H7 (cell line): ENCODE data around the gene PROX2. TPM values are rescaled to one million over a fixed set of nuclear protein-coding genes. Genes with fewer than 3 reads are reported as not detected.
A peak's percentile ranks its signal among the peaks of the same experiment; 100 is the strongest.

ENCODE experiments used
- DNase-seq: peaks from one replicate; pipeline ENCODE4 v3.0.0; 2012
- H3K27me3 ChIP-seq: 2 replicates; pipeline ENCODE4 v1.6.0; 2011; ENCODE audit warnings: mild to moderate bottlenecking, low read length; ENCODE audit not compliant: control insufficient read depth, insufficient read depth
- H3K36me3 ChIP-seq: replicated peaks from 2 replicates; pipeline ENCODE4 v1.5.1; 2011; ENCODE audit warnings: low read length; ENCODE audit not compliant: control insufficient read depth, insufficient read depth
- H3K4me3 ChIP-seq: 2 replicates; pipeline ENCODE4 v1.5.1; 2011; ENCODE audit warnings: low read depth, mild to moderate bottlenecking, control low read depth, low read length, moderate library complexity; ENCODE audit not compliant: insufficient read depth
- total RNA-seq: library from RNA; depleted of rRNA; stranded (reverse); fragments of >200 nt; shearing (Covaris generic); gene quantifications from 2 replicates; pipeline ENCODE4 v1.2.3, GENCODE V29; 2014; rRNA removed

The PROX2 gene
- total RNA-seq, 1 experiment from 2014 or later: not detected

- Histone ChIP-seq H3K27me3 (no peaks in the 10 kb centered on the region), H3K4me3 (no peak overlapping the region), H3K36me3 (peaks cover 3% of the 10 kb centered on the region)
- no peak for DNase-seq
Observed at GRCh38 chr14:74829251-74829650, 46.7 kb downstream of the PROX2 start.

DNA sequence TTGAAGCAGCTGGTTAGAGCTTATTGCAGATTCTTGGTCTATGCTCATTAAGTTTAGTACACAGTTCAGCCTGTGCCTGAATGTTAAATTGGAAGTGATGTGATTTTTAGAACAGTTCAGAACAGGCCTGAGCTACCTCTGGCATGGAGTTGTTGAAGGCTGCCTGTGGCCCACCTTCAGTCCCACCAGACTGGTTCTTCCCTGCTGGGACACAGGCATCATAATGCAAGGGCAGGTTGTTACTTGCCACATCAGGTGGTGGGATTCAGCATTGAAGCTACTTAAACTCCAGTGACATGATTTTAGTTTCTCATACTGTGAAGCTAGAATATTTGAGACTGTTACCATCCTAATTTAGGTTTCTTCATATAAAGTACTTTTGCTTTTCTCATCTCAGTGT, 49.4 kb downstream of the PROX2 start:
- Histone ChIP-seq H3K4me3 (no peak overlapping the region), H3K27me3 (no peaks in the 10 kb centered on the region), H3K36me3 (peaks cover 3% of the 10 kb centered on the region)
- DNase-seq: peak; percentile 11

Other genes starting within 250 kb of the PROX2 start
- gene AREL1, start 163.1 kb downstream of the PROX2 start, total RNA-seq: 19.6 and 20.0 TPM in 2 replicates
- gene FCF1, start 163.0 kb downstream of the PROX2 start, total RNA-seq: 24.9 and 32.2 TPM in 2 replicates
- gene YLPM1, start 112.8 kb downstream of the PROX2 start, total RNA-seq: 10.1 and 29.6 TPM in 2 replicates
- gene DLST, start 5.8 kb upstream of the PROX2 start, total RNA-seq: 71.0 and 76.7 TPM in 2 replicates
- gene RPS6KL1, start 47.1 kb upstream of the PROX2 start, total RNA-seq: 5.4 and 12.4 TPM in 2 replicates
- gene PGF, start 79.5 kb upstream of the PROX2 start, total RNA-seq: 4.6 and 6.9 TPM in 2 replicates
- gene EIF2B2, start 126.8 kb upstream of the PROX2 start, total RNA-seq: 50.5 and 51.8 TPM in 2 replicates
- 13.2 and 21.1 TPM in 2 replicates for gene MLH3, start 175.3 kb upstream of the PROX2 start, total RNA-seq
- gene ACYP1, start 187.9 kb upstream of the PROX2 start, total RNA-seq: 26.6 and 30.0 TPM in 2 replicates
- 1.3 and 2.7 TPM in 2 replicates for gene ZC2HC1C, start 193.5 kb upstream of the PROX2 start, total RNA-seq